Measurements from ENCODE around the gene KDM7A. TPM values are rescaled to one million over a fixed set of nuclear protein-coding genes. Genes with fewer than 3 reads are reported as not detected.

KDM7A gene, protein sequence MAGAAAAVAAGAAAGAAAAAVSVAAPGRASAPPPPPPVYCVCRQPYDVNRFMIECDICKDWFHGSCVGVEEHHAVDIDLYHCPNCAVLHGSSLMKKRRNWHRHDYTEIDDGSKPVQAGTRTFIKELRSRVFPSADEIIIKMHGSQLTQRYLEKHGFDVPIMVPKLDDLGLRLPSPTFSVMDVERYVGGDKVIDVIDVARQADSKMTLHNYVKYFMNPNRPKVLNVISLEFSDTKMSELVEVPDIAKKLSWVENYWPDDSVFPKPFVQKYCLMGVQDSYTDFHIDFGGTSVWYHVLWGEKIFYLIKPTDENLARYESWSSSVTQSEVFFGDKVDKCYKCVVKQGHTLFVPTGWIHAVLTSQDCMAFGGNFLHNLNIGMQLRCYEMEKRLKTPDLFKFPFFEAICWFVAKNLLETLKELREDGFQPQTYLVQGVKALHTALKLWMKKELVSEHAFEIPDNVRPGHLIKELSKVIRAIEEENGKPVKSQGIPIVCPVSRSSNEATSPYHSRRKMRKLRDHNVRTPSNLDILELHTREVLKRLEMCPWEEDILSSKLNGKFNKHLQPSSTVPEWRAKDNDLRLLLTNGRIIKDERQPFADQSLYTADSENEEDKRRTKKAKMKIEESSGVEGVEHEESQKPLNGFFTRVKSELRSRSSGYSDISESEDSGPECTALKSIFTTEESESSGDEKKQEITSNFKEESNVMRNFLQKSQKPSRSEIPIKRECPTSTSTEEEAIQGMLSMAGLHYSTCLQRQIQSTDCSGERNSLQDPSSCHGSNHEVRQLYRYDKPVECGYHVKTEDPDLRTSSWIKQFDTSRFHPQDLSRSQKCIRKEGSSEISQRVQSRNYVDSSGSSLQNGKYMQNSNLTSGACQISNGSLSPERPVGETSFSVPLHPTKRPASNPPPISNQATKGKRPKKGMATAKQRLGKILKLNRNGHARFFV
- polyA plus RNA-seq (6.4 and 8.2 TPM in 2 replicates), polyA minus RNA-seq (22.9 and 24.0 TPM in 2 replicates)

DNA sequence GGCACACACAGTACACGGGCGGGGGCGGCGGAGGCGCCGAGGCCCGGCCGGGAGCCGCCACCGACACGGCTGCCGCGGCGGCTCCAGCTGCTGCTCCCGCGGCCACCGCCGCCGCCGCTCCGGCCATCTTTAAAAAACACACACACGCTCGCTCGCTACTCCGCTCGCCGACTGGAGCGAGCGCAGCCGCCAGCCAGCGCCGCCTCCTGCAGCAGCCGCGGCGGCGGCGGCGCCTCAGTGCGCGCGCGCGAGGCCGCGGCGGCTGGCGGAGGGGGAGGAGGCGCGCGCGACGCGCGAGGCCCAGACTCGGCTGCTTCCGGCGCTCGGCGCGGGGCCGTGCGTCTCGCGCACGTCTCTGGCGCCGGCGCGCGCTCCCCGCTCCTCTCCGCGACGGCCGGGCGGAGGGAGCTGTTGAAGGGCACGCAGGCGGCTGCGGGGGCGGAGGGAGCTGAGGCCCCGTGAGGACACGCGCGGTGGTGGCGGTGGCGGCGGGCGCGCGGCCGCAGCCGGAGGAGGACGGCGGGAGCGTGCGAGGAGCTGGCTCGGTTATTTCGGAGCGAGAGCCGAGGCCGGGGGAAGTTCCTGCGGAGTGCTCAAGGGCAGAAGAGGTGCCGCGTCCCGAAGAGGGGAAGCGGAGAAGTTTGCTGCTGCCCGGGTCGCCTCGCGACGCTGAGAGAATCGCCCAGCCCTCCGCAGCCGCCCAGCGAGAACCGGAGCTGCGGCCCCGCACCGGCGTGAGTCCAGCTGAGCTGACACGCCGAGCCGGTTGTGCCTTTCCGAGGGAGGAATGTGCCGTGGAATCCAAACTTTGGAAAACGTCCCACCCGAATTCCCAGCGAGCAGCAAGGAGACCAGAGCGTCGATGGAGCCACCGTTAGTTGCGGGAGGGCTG, at the start of gene KDM7A:
Gene KDM7A (minus strand): TSS at position 173 of the 892 bp plus-strand sequence. CDS start 46 bp downstream, at position 127.
- Histone ChIP-seq H3K4me2 (ENCODE audit: low read length) (peak within 1 kb of the TSS; percentile 51), H2AFZ (ENCODE audit: low read depth, low read length) (peak within 1 kb of the TSS; percentile 37), H3K4me3 (ENCODE audit: low read length) (peak within 1 kb of the TSS; percentile 87), H3K9me2 (ENCODE audit: insufficient read depth, low read length) (no peaks in the 10 kb centered on the region), H3K79me2 (replicated peaks; ENCODE audit: insufficient read depth, low read length) (peaks cover 12% of the 10 kb centered on the region), H4K20me1 (ENCODE audit: insufficient read depth) (no peaks in the 10 kb centered on the region), H3K27me3 (ENCODE audit: insufficient read depth, low read depth, low read length) (peaks cover 8% of the 10 kb centered on the region), H3F3A (ENCODE audit: insufficient read depth, low read length, poor library complexity, severe bottlenecking) (no peaks in the 10 kb centered on the region), H3K9ac (ENCODE audit: low read length) (peak within 1 kb of the TSS; percentile 69), H3K27ac (ENCODE audit: low read length) (peak within 1 kb of the TSS; percentile 31), H3K9me3 (ENCODE audit: low read length) (no peaks in the 10 kb centered on the region), H3K36me3 (ENCODE audit: insufficient read depth, low read length) (no peaks in the 10 kb centered on the region)
- peak; percentile 66 for TF ChIP-seq TAF1 (IDR thresholded peaks at IDR 0.05; ENCODE audit: low read depth)
- TF ChIP-seq EZH2 (IDR thresholded peaks at IDR 0.05; ENCODE audit: borderline replicate concordance, insufficient read depth, low read length, poor library complexity, severe bottlenecking) = no peak
- peak; percentile 32 for TF ChIP-seq RAD21 (conservative IDR thresholded peaks at IDR 0.05)
- TF ChIP-seq SMC3 (conservative IDR thresholded peaks at IDR 0.05; ENCODE audit: poor library complexity) = no peak
- TF ChIP-seq EP300 (conservative IDR thresholded peaks at IDR 0.05; ENCODE audit: poor library complexity, severe bottlenecking) = peak; percentile 46
- peak; percentile 84 for TF ChIP-seq MXI1 (conservative IDR thresholded peaks at IDR 0.05; ENCODE audit: poor library complexity, severe bottlenecking)
- TF ChIP-seq, protein P1, sequence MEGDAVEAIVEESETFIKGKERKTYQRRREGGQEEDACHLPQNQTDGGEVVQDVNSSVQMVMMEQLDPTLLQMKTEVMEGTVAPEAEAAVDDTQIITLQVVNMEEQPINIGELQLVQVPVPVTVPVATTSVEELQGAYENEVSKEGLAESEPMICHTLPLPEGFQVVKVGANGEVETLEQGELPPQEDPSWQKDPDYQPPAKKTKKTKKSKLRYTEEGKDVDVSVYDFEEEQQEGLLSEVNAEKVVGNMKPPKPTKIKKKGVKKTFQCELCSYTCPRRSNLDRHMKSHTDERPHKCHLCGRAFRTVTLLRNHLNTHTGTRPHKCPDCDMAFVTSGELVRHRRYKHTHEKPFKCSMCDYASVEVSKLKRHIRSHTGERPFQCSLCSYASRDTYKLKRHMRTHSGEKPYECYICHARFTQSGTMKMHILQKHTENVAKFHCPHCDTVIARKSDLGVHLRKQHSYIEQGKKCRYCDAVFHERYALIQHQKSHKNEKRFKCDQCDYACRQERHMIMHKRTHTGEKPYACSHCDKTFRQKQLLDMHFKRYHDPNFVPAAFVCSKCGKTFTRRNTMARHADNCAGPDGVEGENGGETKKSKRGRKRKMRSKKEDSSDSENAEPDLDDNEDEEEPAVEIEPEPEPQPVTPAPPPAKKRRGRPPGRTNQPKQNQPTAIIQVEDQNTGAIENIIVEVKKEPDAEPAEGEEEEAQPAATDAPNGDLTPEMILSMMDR (IDR thresholded peaks at IDR 0.05; ENCODE audit: poor library complexity, severe bottlenecking) = peak; percentile 26
- TF ChIP-seq POLR2AphosphoS5 (IDR thresholded peaks at IDR 0.05) = peak; percentile 20
- TF ChIP-seq, protein P2, sequence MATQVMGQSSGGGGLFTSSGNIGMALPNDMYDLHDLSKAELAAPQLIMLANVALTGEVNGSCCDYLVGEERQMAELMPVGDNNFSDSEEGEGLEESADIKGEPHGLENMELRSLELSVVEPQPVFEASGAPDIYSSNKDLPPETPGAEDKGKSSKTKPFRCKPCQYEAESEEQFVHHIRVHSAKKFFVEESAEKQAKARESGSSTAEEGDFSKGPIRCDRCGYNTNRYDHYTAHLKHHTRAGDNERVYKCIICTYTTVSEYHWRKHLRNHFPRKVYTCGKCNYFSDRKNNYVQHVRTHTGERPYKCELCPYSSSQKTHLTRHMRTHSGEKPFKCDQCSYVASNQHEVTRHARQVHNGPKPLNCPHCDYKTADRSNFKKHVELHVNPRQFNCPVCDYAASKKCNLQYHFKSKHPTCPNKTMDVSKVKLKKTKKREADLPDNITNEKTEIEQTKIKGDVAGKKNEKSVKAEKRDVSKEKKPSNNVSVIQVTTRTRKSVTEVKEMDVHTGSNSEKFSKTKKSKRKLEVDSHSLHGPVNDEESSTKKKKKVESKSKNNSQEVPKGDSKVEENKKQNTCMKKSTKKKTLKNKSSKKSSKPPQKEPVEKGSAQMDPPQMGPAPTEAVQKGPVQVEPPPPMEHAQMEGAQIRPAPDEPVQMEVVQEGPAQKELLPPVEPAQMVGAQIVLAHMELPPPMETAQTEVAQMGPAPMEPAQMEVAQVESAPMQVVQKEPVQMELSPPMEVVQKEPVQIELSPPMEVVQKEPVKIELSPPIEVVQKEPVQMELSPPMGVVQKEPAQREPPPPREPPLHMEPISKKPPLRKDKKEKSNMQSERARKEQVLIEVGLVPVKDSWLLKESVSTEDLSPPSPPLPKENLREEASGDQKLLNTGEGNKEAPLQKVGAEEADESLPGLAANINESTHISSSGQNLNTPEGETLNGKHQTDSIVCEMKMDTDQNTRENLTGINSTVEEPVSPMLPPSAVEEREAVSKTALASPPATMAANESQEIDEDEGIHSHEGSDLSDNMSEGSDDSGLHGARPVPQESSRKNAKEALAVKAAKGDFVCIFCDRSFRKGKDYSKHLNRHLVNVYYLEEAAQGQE (IDR thresholded peaks at IDR 0.05; ENCODE audit: borderline replicate concordance) = peak; percentile 51

Measured in neural cell (in vitro differentiated cells).